Astrocyte (in vitro differentiated cells and primary cell): Measurements from ENCODE around the gene CSNK1G2. TPM values are rescaled to one million over a fixed set of nuclear protein-coding genes. Genes with fewer than 3 reads are reported as not detected.

Experiments used
- DNase-seq: peaks from one replicate; pipeline ENCODE4 v3.0.0-alpha.2; 2010; ENCODE audit warnings: low read depth
- FAIRE-seq: peaks from 2 replicates; lab custom pipeline; 2011; peaks lifted over from hg19 to GRCh38; lab: Jason Lieb, UNC
- H2AFZ ChIP-seq: 2 replicates; pipeline ENCODE4 v1.6.0; 2012; ENCODE audit warnings: low read depth, low read length, inconsistent platforms
- H3K27ac ChIP-seq: 2 replicates; pipeline ENCODE4 v1.5.1; 2011; ENCODE audit warnings: low read depth, low read length, inconsistent platforms
- H3K27me3 ChIP-seq: 2 replicates; pipeline ENCODE4 v1.6.0; 2011; ENCODE audit warnings: low read length, inconsistent platforms; ENCODE audit not compliant: insufficient read depth
- H3K36me3 ChIP-seq: 2 replicates; pipeline ENCODE4 v1.5.1; 2011; ENCODE audit warnings: low read length, inconsistent platforms; ENCODE audit not compliant: insufficient read depth
- H3K4me1 ChIP-seq: 2 replicates; pipeline ENCODE4 v1.5.1; 2011; ENCODE audit warnings: low read length, inconsistent platforms; ENCODE audit not compliant: insufficient read depth
- H3K4me2 ChIP-seq: 2 replicates; pipeline ENCODE4 v1.6.0; 2012; ENCODE audit warnings: low read length, inconsistent platforms
- H3K4me3 ChIP-seq: 2 replicates; pipeline ENCODE4 v1.5.1; 2011; ENCODE audit warnings: low read depth, mild to moderate bottlenecking, low read length, inconsistent platforms; ENCODE audit not compliant: insufficient read depth
- H3K79me2 ChIP-seq: 2 replicates; pipeline ENCODE4 v1.6.0; 2012; ENCODE audit warnings: mild to moderate bottlenecking, low read length, inconsistent platforms; ENCODE audit not compliant: insufficient read depth
- H3K9ac ChIP-seq: 2 replicates; pipeline ENCODE4 v1.6.0; 2012; ENCODE audit warnings: mild to moderate bottlenecking, low read length, inconsistent platforms
- H3K9me3 ChIP-seq: 2 replicates; pipeline ENCODE4 v1.5.1; 2012; ENCODE audit warnings: low read depth, mild to moderate bottlenecking, low read length, inconsistent platforms; ENCODE audit not compliant: insufficient read depth
- H4K20me1 ChIP-seq: 2 replicates; pipeline ENCODE4 v1.6.0; 2012; ENCODE audit warnings: low read length, inconsistent platforms; ENCODE audit not compliant: insufficient read depth
- H3K27ac Mint-ChIP-seq: one replicate; pipeline ENCODE4 v1.8.0; 2021; ENCODE audit warnings: mild to moderate bottlenecking, mixed read lengths; ENCODE audit not compliant: unreplicated experiment
- H3K27me3 Mint-ChIP-seq: one replicate; pipeline ENCODE4 v1.8.0; 2021; ENCODE audit warnings: low read depth, mixed read lengths; ENCODE audit not compliant: unreplicated experiment
- H3K36me3 Mint-ChIP-seq: one replicate; pipeline ENCODE4 v1.8.0; 2021; ENCODE audit warnings: low read depth, mixed read lengths; ENCODE audit not compliant: unreplicated experiment
- H3K4me1 Mint-ChIP-seq: one replicate; pipeline ENCODE4 v1.8.0; 2021; ENCODE audit warnings: low read depth, mixed read lengths; ENCODE audit not compliant: unreplicated experiment
- H3K4me3 Mint-ChIP-seq: one replicate; pipeline ENCODE4 v1.8.0; 2021; ENCODE audit warnings: mild to moderate bottlenecking, moderate library complexity, mixed read lengths; ENCODE audit not compliant: unreplicated experiment
- H3K9me3 Mint-ChIP-seq: one replicate; pipeline ENCODE4 v1.8.0; 2021; ENCODE audit warnings: mild to moderate bottlenecking, mixed read lengths; ENCODE audit not compliant: unreplicated experiment
- EZH2 ChIP-seq: IDR thresholded peaks from 2 replicates; pipeline ENCODE4 v1.6.1; 2012; ENCODE audit warnings: mild to moderate bottlenecking, low read length, inconsistent platforms; ENCODE audit not compliant: insufficient read depth
- total RNA-seq: library from RNA; stranded (reverse); gene quantifications from 2 replicates; pipeline ENCODE4 v1.2.1, GENCODE V29; 2021
- TF ChIP-seq, protein P1 (sequence below): IDR thresholded peaks from 2 replicates; pipeline ENCODE4 v1.5.1; 2011; ENCODE audit warnings: low read depth, mild to moderate bottlenecking, inconsistent platforms, low read length, moderate library complexity; ENCODE audit not compliant: insufficient read depth

The CSNK1G2 gene
- total RNA-seq, 1 donor from 2014 or later = 64.1 TPM

DNA sequence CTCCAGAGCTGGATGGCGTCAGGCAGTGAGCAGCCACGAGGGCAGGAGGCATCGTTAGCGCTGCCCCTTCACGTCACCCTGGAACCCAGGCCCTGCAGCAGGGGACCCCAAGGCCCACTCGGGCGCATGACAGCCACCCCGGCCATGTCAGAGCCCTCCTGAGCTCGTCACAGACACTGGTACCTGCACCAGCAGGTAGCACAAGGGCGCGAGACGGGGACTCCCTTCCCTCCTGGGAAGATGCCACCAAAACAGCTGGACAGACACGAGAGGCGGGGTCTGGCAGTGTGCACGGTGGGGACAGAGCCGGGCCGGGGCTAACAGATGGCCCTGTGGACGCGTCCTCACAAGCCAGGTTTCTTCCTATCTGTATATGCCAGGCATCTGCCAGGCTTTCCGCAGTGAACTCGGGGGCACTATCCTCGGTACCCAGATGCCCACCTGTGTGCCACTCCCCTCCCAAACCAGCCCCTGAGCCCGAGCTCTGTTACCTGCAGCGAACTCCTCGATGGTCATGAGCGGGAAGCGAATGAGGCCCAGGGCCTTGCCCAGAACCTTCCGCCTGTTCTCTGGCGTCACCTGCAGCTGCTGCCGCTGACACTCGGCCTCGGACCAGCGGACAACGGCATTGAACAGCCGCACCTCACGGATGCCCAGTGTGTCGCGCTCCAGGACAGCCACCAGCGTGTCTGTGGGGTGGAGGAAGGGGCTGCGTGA is 48.7 kb downstream of the CSNK1G2 start:
- H3K4me2 ChIP-seq = no peak overlapping the region
- Mint-ChIP-seq H3K9me3 (no peaks in the 10 kb centered on the region), H3K4me1 (no peaks in the 10 kb centered on the region), H3K36me3 (peaks cover 11% of the 10 kb centered on the region), H3K27ac (no peak overlapping the region), H3K27me3 (no peaks in the 10 kb centered on the region), H3K4me3 (no peak overlapping the region)
- no peaks in the 10 kb centered on the region for H3K27me3 ChIP-seq
- TF ChIP-seq EZH2 = no peak
- TF ChIP-seq, protein P1, sequence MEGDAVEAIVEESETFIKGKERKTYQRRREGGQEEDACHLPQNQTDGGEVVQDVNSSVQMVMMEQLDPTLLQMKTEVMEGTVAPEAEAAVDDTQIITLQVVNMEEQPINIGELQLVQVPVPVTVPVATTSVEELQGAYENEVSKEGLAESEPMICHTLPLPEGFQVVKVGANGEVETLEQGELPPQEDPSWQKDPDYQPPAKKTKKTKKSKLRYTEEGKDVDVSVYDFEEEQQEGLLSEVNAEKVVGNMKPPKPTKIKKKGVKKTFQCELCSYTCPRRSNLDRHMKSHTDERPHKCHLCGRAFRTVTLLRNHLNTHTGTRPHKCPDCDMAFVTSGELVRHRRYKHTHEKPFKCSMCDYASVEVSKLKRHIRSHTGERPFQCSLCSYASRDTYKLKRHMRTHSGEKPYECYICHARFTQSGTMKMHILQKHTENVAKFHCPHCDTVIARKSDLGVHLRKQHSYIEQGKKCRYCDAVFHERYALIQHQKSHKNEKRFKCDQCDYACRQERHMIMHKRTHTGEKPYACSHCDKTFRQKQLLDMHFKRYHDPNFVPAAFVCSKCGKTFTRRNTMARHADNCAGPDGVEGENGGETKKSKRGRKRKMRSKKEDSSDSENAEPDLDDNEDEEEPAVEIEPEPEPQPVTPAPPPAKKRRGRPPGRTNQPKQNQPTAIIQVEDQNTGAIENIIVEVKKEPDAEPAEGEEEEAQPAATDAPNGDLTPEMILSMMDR = no peak
- DNase-seq (no peak), FAIRE-seq (no peak)
- no peak overlapping the region for H2AFZ ChIP-seq
- peaks cover 2% of the 10 kb centered on the region for H3K36me3 ChIP-seq
- H3K4me1 ChIP-seq = no peaks in the 10 kb centered on the region
- H3K9ac ChIP-seq = no peak overlapping the region
- H3K4me3 ChIP-seq = no peak overlapping the region
- no peaks in the 10 kb centered on the region for H3K79me2 ChIP-seq
- H4K20me1 ChIP-seq = peaks cover 10% of the 10 kb centered on the region
- no peak overlapping the region for H3K27ac ChIP-seq
- no peaks in the 10 kb centered on the region for H3K9me3 ChIP-seq

DNA sequence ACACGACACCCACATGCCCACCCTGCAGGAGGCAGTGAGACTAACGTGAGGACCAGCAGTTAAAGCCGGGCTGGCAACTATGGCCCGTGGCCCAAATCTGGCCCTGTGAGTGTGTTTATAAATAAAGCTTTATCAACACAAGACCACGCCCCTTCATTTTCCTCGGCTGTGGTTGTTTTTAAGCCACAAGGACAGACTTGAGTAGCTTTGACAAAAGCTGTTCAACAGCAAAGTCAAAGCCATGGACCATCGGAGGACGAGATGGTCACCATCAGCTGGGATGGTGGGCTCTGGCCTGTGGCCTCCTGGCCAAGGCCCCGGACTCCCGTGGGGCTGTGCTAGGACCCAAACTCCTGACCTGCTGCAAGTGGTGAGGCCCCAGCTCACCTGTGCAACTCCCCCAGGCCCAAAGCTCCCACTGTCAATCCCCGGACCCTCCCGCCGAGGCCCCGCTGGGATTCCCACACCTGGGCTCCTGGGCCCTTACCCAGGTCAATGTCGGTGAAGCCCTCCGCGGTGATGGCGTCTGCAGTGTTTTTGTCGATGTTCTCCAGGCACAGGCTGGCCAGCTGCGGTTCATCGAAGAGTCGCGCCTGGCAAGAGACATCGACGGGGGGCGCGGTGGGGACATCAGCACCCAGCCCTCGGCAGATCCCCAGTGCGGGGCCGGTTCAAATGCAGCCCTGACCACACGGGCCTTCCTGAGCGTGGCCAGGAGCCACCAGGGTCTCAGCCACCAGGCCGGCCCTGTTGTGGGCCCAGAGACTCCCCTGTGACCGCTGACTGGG is 49.5 kb downstream of the CSNK1G2 start:
- H3K36me3 ChIP-seq = peaks cover 2% of the 10 kb centered on the region
- Mint-ChIP-seq H3K27ac (no peak overlapping the region), H3K4me3 (no peak overlapping the region), H3K27me3 (no peaks in the 10 kb centered on the region), H3K36me3 (peaks cover 11% of the 10 kb centered on the region), H3K9me3 (no peaks in the 10 kb centered on the region), H3K4me1 (no peaks in the 10 kb centered on the region)
- H2AFZ ChIP-seq = no peak overlapping the region
- no peaks in the 10 kb centered on the region for H3K27me3 ChIP-seq
- H4K20me1 ChIP-seq = peaks cover 10% of the 10 kb centered on the region
- no peak overlapping the region for H3K9ac ChIP-seq
- no peaks in the 10 kb centered on the region for H3K9me3 ChIP-seq
- H3K27ac ChIP-seq = no peak overlapping the region
- no peak overlapping the region for H3K4me3 ChIP-seq
- no peak overlapping the region for H3K4me2 ChIP-seq
- DNase-seq = no peak
- no peak for FAIRE-seq
- no peaks in the 10 kb centered on the region for H3K79me2 ChIP-seq
- TF ChIP-seq, protein P1 = no peak
- TF ChIP-seq EZH2 = no peak
- no peaks in the 10 kb centered on the region for H3K4me1 ChIP-seq
